GM10248 (cell line): Measurements from ENCODE around the gene PHEX.

Experiments used
- CTCF ChIA-PET: fragments of 300-600 bp; sonication (Branson Sonifier 250); formaldehyde crosslinking; extraction: SDS; loops from one replicate; lab custom pipeline; 2021; ENCODE audit warnings: antibody characterized with exemption; lab: Yijun Ruan, JAX
- POLR2A ChIA-PET: fragments of 350-650 bp; sonication (Branson Sonifier 250); formaldehyde crosslinking; extraction: SDS; loops from one replicate; lab custom pipeline; 2020; ENCODE audit warnings: antibody characterized with exemption; lab: Yijun Ruan, JAX
- DNase-seq: peaks from one replicate; pipeline ENCODE4 v3.0.0; 2012; ENCODE audit errors: extremely low spot score
- TF ChIP-seq, protein P1 (sequence below): IDR thresholded peaks from 2 replicates; pipeline ENCODE4 v1.5.1; 2012; ENCODE audit warnings: mild to moderate bottlenecking, low read depth; ENCODE audit errors: extremely low read depth, missing control alignments, control extremely low read depth

The PHEX gene

DNA sequence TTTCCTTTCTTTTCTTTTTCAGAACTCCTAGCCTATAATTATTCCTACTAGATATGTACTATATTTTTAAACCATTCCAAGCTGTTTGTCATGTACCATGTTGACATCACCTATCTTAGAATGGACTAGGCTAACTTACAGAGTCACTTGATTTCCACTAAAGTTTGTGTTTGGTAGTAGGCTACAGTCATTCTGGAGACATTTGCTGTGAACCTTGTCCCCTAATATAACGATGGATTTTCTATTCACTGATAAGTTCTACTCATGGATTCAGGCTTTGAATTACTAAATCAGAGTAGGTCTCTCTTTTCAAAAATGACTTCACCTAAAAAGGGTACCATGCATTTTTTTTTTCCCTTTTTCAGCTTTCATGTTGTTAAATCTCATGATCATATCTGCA, 93.4 kb downstream of the PHEX start:
- ChIA-PET POLR2A (no interaction called here), CTCF (interaction anchor here (2.2 kb wide), 1 partner anchor 11 kb away, joined by 4 read pairs; no protein-coding TSS in a partner anchor)
- TF ChIP-seq, protein P1, sequence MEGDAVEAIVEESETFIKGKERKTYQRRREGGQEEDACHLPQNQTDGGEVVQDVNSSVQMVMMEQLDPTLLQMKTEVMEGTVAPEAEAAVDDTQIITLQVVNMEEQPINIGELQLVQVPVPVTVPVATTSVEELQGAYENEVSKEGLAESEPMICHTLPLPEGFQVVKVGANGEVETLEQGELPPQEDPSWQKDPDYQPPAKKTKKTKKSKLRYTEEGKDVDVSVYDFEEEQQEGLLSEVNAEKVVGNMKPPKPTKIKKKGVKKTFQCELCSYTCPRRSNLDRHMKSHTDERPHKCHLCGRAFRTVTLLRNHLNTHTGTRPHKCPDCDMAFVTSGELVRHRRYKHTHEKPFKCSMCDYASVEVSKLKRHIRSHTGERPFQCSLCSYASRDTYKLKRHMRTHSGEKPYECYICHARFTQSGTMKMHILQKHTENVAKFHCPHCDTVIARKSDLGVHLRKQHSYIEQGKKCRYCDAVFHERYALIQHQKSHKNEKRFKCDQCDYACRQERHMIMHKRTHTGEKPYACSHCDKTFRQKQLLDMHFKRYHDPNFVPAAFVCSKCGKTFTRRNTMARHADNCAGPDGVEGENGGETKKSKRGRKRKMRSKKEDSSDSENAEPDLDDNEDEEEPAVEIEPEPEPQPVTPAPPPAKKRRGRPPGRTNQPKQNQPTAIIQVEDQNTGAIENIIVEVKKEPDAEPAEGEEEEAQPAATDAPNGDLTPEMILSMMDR, result no peak
- no peak for DNase-seq

DNA sequence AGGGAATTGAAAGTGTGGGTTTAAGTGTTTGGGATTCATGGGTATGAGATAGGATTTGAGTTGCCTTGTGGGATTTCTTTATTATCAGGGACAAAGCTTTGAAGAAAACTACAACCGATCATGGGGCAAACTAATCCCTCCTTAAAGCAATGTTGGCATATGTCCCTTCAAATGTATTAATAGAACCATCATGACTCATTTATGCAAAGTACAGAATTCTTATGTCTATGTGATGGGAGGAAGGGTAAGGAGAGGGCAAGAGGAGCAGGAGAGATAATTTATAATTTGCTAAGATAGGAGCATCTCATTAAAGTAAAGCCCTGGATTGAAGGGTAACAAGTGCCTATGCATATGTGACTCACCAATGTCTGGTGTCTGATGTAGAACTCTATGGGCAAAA, 94.2 kb downstream of the PHEX start:
- TF ChIP-seq, protein P1, result no peak
- no peak for DNase-seq
- ChIA-PET POLR2A (no interaction called here), CTCF (interaction anchor here (2.2 kb wide), 1 partner anchor 10 kb away, joined by 4 read pairs; no protein-coding TSS in a partner anchor)

DNA sequence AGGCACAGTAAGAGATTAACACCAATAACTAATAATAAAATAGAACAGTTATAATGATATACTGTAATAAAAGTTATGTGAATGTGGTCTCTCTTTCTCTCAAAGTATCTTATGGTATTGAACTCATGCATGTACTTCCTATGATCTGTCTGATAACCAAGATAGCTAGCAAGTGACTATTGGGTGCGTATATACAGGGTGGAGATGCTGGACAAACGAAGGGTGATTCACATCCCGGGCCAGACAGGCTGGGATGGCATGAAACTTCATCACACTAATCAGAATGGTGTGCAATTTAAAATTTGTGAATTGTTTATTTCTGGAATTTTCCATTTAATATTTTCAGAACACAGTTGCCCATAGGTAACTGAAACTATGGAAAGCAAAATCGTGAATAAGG, 96.8 kb downstream of the PHEX start:
- CTCF ChIA-PET, result interaction anchor here (1.4 kb wide), 1 partner anchor 7 kb away, joined by 3 read pairs; no protein-coding TSS in a partner anchor
- DNase-seq, result no peak
- POLR2A ChIA-PET, result no interaction called here
- TF ChIP-seq, protein P1, result no peak

DNA sequence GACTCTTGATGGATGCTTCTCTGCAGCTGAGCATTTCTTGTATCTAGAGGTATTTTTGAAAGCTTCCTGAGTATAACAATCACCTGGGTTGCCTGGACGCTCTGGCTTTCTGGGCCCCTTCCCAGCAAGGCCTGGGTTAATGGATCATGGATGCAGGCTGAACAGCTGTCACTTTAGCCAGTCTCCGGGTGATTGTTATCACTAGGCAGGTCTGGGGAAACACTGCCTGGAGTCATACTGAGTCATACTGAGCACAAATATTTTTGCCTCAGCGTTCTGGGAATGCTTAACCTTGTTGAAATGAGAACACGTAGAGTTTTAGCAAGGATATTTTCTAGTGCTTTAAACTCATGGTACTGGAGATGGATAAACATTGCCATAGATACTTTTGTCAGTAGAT, 102.6 kb downstream of the PHEX start:
- ChIA-PET CTCF (interaction anchor here (1.1 to 3.1 kb wide), 8 partner anchors 10 to 1767 kb away, joined by 3 to 26 read pairs (median 5); no protein-coding TSS in a partner anchor), POLR2A (no interaction called here)
- no peak for DNase-seq
- TF ChIP-seq, protein P1, result no peak

DNA sequence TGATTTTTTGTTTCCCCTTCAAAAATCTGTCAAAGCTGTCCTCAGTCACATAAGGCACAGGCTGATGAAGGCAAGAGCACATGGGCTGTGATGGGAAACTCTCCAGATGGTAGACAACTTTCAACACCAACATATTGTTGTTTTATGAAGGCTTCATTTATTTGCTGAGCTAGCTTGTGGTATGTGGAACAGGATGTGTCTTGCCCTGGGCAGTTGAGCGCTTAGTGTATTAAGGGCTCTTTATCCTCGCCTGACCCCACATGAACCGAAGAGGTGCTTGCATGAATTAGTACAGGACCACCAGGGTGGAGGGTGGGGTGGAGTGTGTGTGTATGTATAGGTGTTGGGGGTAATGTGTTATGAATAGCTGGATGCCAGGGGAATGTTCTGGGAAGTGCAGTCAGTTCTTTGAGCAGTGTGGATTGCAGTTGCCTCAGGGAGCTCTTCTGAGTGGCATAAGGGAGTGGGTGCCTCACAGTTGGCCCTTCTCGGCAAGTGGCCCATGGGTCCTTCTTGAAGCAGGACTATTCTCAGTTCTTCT, 103.1 kb downstream of the PHEX start:
- TF ChIP-seq, protein P1, result no peak
- no peak for DNase-seq
- POLR2A ChIA-PET, result no interaction called here
- CTCF ChIA-PET, result interaction anchor here (1.0 to 3.1 kb wide), 19 partner anchors 11 to 1767 kb away, joined by 3 to 26 read pairs (median 4); no protein-coding TSS in a partner anchor

DNA sequence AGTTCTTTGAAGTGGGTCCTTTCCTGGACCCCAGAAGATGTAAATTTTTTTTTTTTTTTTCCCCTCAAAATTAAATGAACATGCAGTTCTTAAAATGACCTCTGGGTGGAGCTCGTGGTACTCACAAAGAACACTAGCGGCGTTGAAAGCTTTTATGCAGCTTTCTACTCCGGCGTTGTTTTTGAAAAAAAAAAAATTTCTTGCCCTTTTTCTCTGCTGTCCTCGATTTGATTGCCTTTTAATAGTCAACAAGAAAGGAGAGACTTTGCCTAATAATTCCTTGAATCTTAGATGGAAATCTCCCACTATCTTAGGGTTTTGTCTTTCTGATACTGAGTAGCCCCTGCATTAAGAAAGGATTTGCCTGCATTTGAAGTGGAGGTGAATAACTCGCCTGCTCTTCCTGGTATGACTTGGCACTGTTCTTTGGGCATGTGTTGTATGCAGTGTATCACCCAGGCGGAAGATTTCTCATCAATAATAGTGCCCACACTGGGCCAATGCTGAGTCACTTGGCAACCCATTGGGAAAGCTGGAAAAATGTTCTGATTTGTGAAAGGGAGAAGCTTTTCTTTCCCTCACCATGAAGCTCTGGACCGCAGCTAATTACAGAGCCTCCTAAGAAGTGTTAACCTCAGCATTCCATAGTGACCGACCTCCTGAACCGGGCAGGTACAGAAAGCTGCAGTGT, 104.0 kb downstream of the PHEX start:
- ChIA-PET CTCF (interaction anchor here (0.7 to 3.1 kb wide), 24 partner anchors 8 to 1766 kb away, joined by 3 to 26 read pairs (median 4); no protein-coding TSS in a partner anchor), POLR2A (interaction anchor here (0.6 kb wide), 1 partner anchor 1889 kb away, joined by 3 read pairs; no protein-coding TSS in a partner anchor)
- peak; percentile 25 for DNase-seq
- TF ChIP-seq, protein P1, result peak; percentile 31
